IMR-90 (cell line): Measurements from ENCODE around the gene ANKRD44. TPM values are rescaled to one million over a fixed set of nuclear protein-coding genes. Genes with fewer than 3 reads are reported as not detected.

Source experiments
- ATAC-seq: fragments of 200-7000 bp; cut with Tn5 transposase; 2 replicates; pipeline ENCODE4 v1.9.1; 2020; ENCODE audit warnings: low read depth, mild to moderate bottlenecking, moderate library complexity
- BruUV-seq: library from RNA; stranded (reverse); fragments of 400-500 nt; replicated peaks from 2 replicates; lab custom pipeline; 2021; lab: Mats Ljungman, UMichigan
- CTCF ChIA-PET: fragments of 300-600 bp; formaldehyde crosslinking; extraction: SDS; loops from one replicate; lab custom pipeline; 2021; ENCODE audit warnings: antibody characterized with exemption; lab: Yijun Ruan, JAX
- POLR2A ChIA-PET: fragments of 300-600 bp; sonication (Branson Sonifier 250); formaldehyde crosslinking; loops from one replicate; lab custom pipeline; 2022; ENCODE audit warnings: antibody characterized with exemption; ENCODE audit not compliant: unreplicated experiment; lab: Charles Lee
- DNase-seq: peaks from one replicate; pipeline ENCODE4 v3.0.0; 2013
- H2AFZ ChIP-seq: replicated peaks from 2 replicates; pipeline ENCODE3; 2013; ENCODE audit warnings: low read length, mild to moderate bottlenecking; ENCODE audit not compliant: poor library complexity
- H2AK5ac ChIP-seq: 2 replicates; pipeline ENCODE4 v1.6.1; 2013; ENCODE audit warnings: low read depth, low read length, inconsistent platforms
- H2AK9ac ChIP-seq: replicated peaks from 2 replicates; pipeline ENCODE3; 2013; ENCODE audit warnings: mild to moderate bottlenecking, low read depth, low read length, moderate library complexity; ENCODE audit not compliant: poor library complexity
- H2BK120ac ChIP-seq: 2 replicates; pipeline ENCODE4 v1.6.1; 2013; ENCODE audit warnings: low read depth, low read length, inconsistent platforms
- H2BK15ac ChIP-seq: 3 replicates; pipeline ENCODE4 v1.6.1; 2013; ENCODE audit warnings: low read depth, low read length, inconsistent platforms
- H2BK20ac ChIP-seq: 2 replicates; pipeline ENCODE4 v1.6.1; 2013; ENCODE audit warnings: low read depth, mild to moderate bottlenecking, inconsistent platforms, low read length, moderate library complexity
- H2BK5ac ChIP-seq: 2 replicates; pipeline ENCODE4 v1.6.1; 2013; ENCODE audit warnings: mild to moderate bottlenecking, low read depth, low read length, inconsistent platforms; ENCODE audit not compliant: poor library complexity, severe bottlenecking
- H3K14ac ChIP-seq: replicated peaks from 2 replicates; pipeline ENCODE4 v1.6.1; 2013; ENCODE audit warnings: low read depth, low read length, inconsistent platforms
- H3K18ac ChIP-seq: 2 replicates; pipeline ENCODE4 v1.6.1; 2013; ENCODE audit warnings: low read depth, low read length, control low read depth
- H3K23ac ChIP-seq: 2 replicates; pipeline ENCODE4 v1.6.1; 2013; ENCODE audit warnings: low read depth, low read length, inconsistent platforms
- H3K27ac ChIP-seq: 2 replicates; pipeline ENCODE4 v1.5.1; 2013; ENCODE audit warnings: mild to moderate bottlenecking, control low read depth, low read length; ENCODE audit not compliant: insufficient read depth
- H3K27me3 ChIP-seq: 2 replicates; pipeline ENCODE4 v1.6.1; 2013; ENCODE audit warnings: low read length; ENCODE audit not compliant: control insufficient read depth, insufficient read depth
- H3K36me3 ChIP-seq: 2 replicates; pipeline ENCODE4 v1.6.1; 2013; ENCODE audit warnings: low read length, mixed read lengths; ENCODE audit not compliant: control insufficient read depth, insufficient read depth
- H3K4ac ChIP-seq: 2 replicates; pipeline ENCODE4 v1.6.1; 2013; ENCODE audit warnings: low read depth, low read length, inconsistent platforms
- H3K4me1 ChIP-seq: 2 replicates; pipeline ENCODE4 v1.6.1; 2013; ENCODE audit warnings: low read length, mixed read lengths; ENCODE audit not compliant: control insufficient read depth, insufficient read depth
- H3K4me2 ChIP-seq: 2 replicates; pipeline ENCODE4 v1.6.1; 2013; ENCODE audit warnings: low read depth, mild to moderate bottlenecking, control low read depth, low read length, moderate library complexity
- H3K4me3 ChIP-seq: 2 replicates; pipeline ENCODE4 v1.5.1; 2013; ENCODE audit warnings: low read depth, mild to moderate bottlenecking, control low read depth, low read length, moderate library complexity; ENCODE audit not compliant: insufficient read depth
- H3K56ac ChIP-seq: 2 replicates; pipeline ENCODE4 v1.6.1; 2013; ENCODE audit warnings: low read length, inconsistent platforms; ENCODE audit not compliant: insufficient read depth; ENCODE audit errors: extremely low read depth
- H3K79me1 ChIP-seq, 2 experiments: 2 replicates each; pipeline ENCODE4 v1.6.1; 2013; ENCODE audit warnings: low read length in 2 of 2, inconsistent platforms in 1 of 2, low read depth in 1 of 2
- H3K9ac ChIP-seq: 2 replicates; pipeline ENCODE4 v1.6.1; 2013; ENCODE audit warnings: low read depth, low read length, control low read depth
- H3K9me1 ChIP-seq: 2 replicates; pipeline ENCODE4 v1.6.1; 2013; ENCODE audit warnings: low read length, inconsistent platforms; ENCODE audit not compliant: insufficient read depth
- H3K9me3 ChIP-seq: 2 replicates; pipeline ENCODE4 v1.6.1; 2013; ENCODE audit warnings: low read length; ENCODE audit not compliant: control insufficient read depth, insufficient read depth
- H4K20me1 ChIP-seq: 2 replicates; pipeline ENCODE4 v1.6.1; 2013; ENCODE audit warnings: low read length, inconsistent platforms; ENCODE audit not compliant: insufficient read depth
- H4K5ac ChIP-seq: 2 replicates; pipeline ENCODE4 v1.6.1; 2013; ENCODE audit warnings: mild to moderate bottlenecking, low read depth, low read length, control low read depth
- H4K8ac ChIP-seq, 2 experiments: 2 replicates each; pipeline ENCODE4 v1.6.1; 2013; ENCODE audit warnings: low read depth in 2 of 2, low read length in 2 of 2, control low read depth in 1 of 2, inconsistent platforms in 1 of 2
- H4K91ac ChIP-seq: 2 replicates; pipeline ENCODE4 v1.6.1; 2013; ENCODE audit warnings: low read depth, low read length, inconsistent platforms; ENCODE audit not compliant: insufficient read depth
- CEBPB ChIP-seq: IDR thresholded peaks from 2 replicates; pipeline ENCODE4 v1.6.1; 2012; ENCODE audit warnings: low read depth, low read length, improper control_type of control experiment
- CHD1 ChIP-seq: IDR thresholded peaks from 2 replicates; pipeline ENCODE4 v1.6.1; 2012; ENCODE audit warnings: low read depth, low read length, improper control_type of control experiment
- ELK1 ChIP-seq: fragments of 150-350 bp; IDR thresholded peaks from 2 replicates; pipeline ENCODE4 v1.6.1; 2016; ENCODE audit warnings: low read depth, mild to moderate bottlenecking, low read length, moderate library complexity, borderline replicate concordance
- FOS ChIP-seq: fragments of 150-350 bp; IDR thresholded peaks from 2 replicates; pipeline ENCODE4 v1.6.1; 2016; ENCODE audit warnings: low read depth, low read length
- MAZ ChIP-seq: IDR thresholded peaks from 2 replicates; pipeline ENCODE4 v1.6.1; 2012; ENCODE audit warnings: low read depth, mild to moderate bottlenecking, low read length, improper control_type of control experiment, moderate library complexity, borderline replicate concordance
- RAD21 ChIP-seq: IDR thresholded peaks from 2 replicates; pipeline ENCODE4 v1.6.1; 2012; ENCODE audit warnings: low read length, improper control_type of control experiment
- RCOR1 ChIP-seq: IDR thresholded peaks from 2 replicates; pipeline ENCODE4 v1.6.1; 2012; ENCODE audit warnings: mild to moderate bottlenecking, low read length, improper control_type of control experiment; ENCODE audit not compliant: insufficient replicate concordance
- WGBS, 2 experiments: methylation state at CpG; one replicate each; pipeline versions ENCODE4 v1.1.5 to v1.1.7; 2013; ENCODE audit warnings: missing lambda C conversion rate in 2 of 2; ENCODE audit not compliant: insufficient read length in 1 of 2; ENCODE audit errors: extremely low coverage in 2 of 2; 5-methylcytosine and 5-hydroxymethylcytosine counted together
- dilution Hi-C: fragments of 300-500 bp; cut with HindIII; formaldehyde crosslinking; loops from one replicate; pipeline ENCODE4 v1.14.3; 2018; ENCODE audit warnings: low sequenced_read_pairs; ENCODE audit not compliant: unreplicated experiment
- in situ Hi-C: fragments of 300-500 bp; cut with MboI; formaldehyde crosslinking; loops from 3 replicates; pipeline ENCODE4 v1.14.3; 2019; ENCODE audit warnings: low sequenced_read_pairs, inconsistent platforms, mixed read lengths
- intact Hi-C: fragments of 100-400 bp; cut with micrococcal nuclease; formaldehyde crosslinking; loops from 2 replicates; pipeline ENCODE4 v1.10.0; 2022
- polyA plus RNA-seq, 3 experiments: library from polyadenylated mRNA; depleted of rRNA; stranded (reverse); fragments of >200 nt; gene quantifications; 2 replicates each; pipeline ENCODE4 v1.2.3, GENCODE V29; 2012; ENCODE audit warnings: low replicate concordance in 1 of 3
- total RNA-seq: library from RNA; depleted of rRNA; stranded (reverse); fragments of >200 nt; gene quantifications from 2 replicates; pipeline ENCODE4 v1.2.3, GENCODE V29; 2012

The ANKRD44 gene
- total and polyA plus RNA-seq, 2 of the 4 experiments (the other 2 are of a cell fraction): 5.2 to 15.6 TPM

- no peak overlapping the region for H3K27ac ChIP-seq
- POLR2A ChIA-PET: no interaction called here
- no peak for ATAC-seq
- no peaks in the 10 kb centered on the region for H4K20me1 ChIP-seq
- H3K27me3 ChIP-seq: no peaks in the 10 kb centered on the region
- no peak overlapping the region for H2AFZ ChIP-seq
- H2BK5ac ChIP-seq: no peak overlapping the region
- no peak overlapping the region for H2AK5ac ChIP-seq
- no peak overlapping the region for H4K5ac ChIP-seq
- H2BK15ac ChIP-seq: no peak overlapping the region
- H3K9ac ChIP-seq: no peak overlapping the region
- BruUV-seq: no TSS peak
- no peak overlapping the region for H2BK120ac ChIP-seq
- no peak overlapping the region for H3K56ac ChIP-seq
- H3K4me3 ChIP-seq: no peak overlapping the region
- no peak overlapping the region for H2BK20ac ChIP-seq
- no peaks in the 10 kb centered on the region for H3K4me1 ChIP-seq
- H3K9me3 ChIP-seq: no peaks in the 10 kb centered on the region
- TF ChIP-seq RAD21 (no peak), FOS (no peak), RCOR1 (no peak), CEBPB (no peak), CHD1 (no peak), MAZ (no peak), ELK1 (no peak)
- no peak overlapping the region for H2AK9ac ChIP-seq
- H3K14ac ChIP-seq: no peak overlapping the region
- no peaks in the 10 kb centered on the region for H3K79me1 ChIP-seq
- H4K8ac ChIP-seq: no peak overlapping the region
- dilution Hi-C loops (no loop called here), in situ Hi-C loops (no loop called here), intact Hi-C loops (no loop called here)
- H3K9me1 ChIP-seq: no peaks in the 10 kb centered on the region; the same call in 1 of the 2 replicates
- no peak overlapping the region for H4K91ac ChIP-seq
- no peaks in the 10 kb centered on the region for H3K36me3 ChIP-seq
- CTCF ChIA-PET: no interaction called here
- H3K18ac ChIP-seq: no peak overlapping the region
- no peak for DNase-seq
- no peak overlapping the region for H3K4ac ChIP-seq
- H3K4me2 ChIP-seq: no peak overlapping the region
- no CpG with 5 or more reads among the region's 2 CpGs for WGBS, 2 experiments
- no peak overlapping the region for H3K23ac ChIP-seq
Measured at GRCh38 chr2:196952936-196953335, 357.6 kb downstream of the ANKRD44 start.
